HCT116 (cell line): ENCODE measurements around the gene PTPN23.

Source experiments
- CEBPB ChIP-seq: IDR thresholded peaks from 2 replicates; pipeline ENCODE4 v1.6.1; 2012; ENCODE audit warnings: low read depth
- CTCF ChIP-seq, 3 experiments: fragments of 200-600 bp in 1 of 3; sonication (generic) in 1 of 3; IDR thresholded peaks in 2 of 3; conservative IDR thresholded peaks in 1 of 3; 2 replicates each; pipeline ENCODE4 v1.5.1; 2012 to 2017; ENCODE audit warnings: low read depth in 2 of 3, low read length in 2 of 3, antibody characterized with exemption in 1 of 3, borderline replicate concordance in 1 of 3, control low read depth in 1 of 3, mild to moderate bottlenecking in 1 of 3, mixed read lengths in 1 of 3, mixed run types in 1 of 3, moderate library complexity in 1 of 3; ENCODE audit not compliant: insufficient read depth in 1 of 3
- EZH2 ChIP-seq: fragments of 200-600 bp; sonication (generic); IDR thresholded peaks from 2 replicates; pipeline ENCODE4 v1.6.1; 2017; ENCODE audit warnings: antibody characterized with exemption, mixed run types
- FOSL1 ChIP-seq: IDR thresholded peaks from 2 replicates; pipeline ENCODE4 v1.6.1; 2012; ENCODE audit warnings: low read depth
- MAX ChIP-seq: IDR thresholded peaks from 2 replicates; pipeline ENCODE4 v1.6.1; 2012
- POLR2A ChIP-seq: IDR thresholded peaks from 2 replicates; pipeline ENCODE4 v1.7.0; 2011; ENCODE audit warnings: borderline replicate concordance; ENCODE audit not compliant: insufficient read depth, insufficient read length; ENCODE audit errors: extremely low read depth
- POLR2AphosphoS5 ChIP-seq: IDR thresholded peaks from 2 replicates; pipeline ENCODE4 v1.6.1; 2011; ENCODE audit warnings: mild to moderate bottlenecking, low read depth, low read length, moderate library complexity
- RAD21 ChIP-seq: IDR thresholded peaks from 2 replicates; pipeline ENCODE4 v1.6.1; 2012; ENCODE audit warnings: low read depth, mild to moderate bottlenecking
- REST ChIP-seq: IDR thresholded peaks from 2 replicates; pipeline ENCODE4 v1.6.1; 2012; ENCODE audit warnings: low read depth
- SIN3A ChIP-seq: IDR thresholded peaks from 2 replicates; pipeline ENCODE4 v1.6.1; 2012; ENCODE audit warnings: low read depth
- SP1 ChIP-seq: IDR thresholded peaks from 2 replicates; pipeline ENCODE4 v1.6.1; 2012; ENCODE audit warnings: low read depth
- SRF ChIP-seq: IDR thresholded peaks from 2 replicates; pipeline ENCODE4 v1.6.1; 2012; ENCODE audit warnings: low read depth
- ZFX ChIP-seq: fragments of 450-650 bp; IDR thresholded peaks from 2 replicates; pipeline ENCODE4 v1.6.1; 2017
- ZNF274 ChIP-seq: fragments of 200-500 bp; sonication (Bioruptor generic); IDR thresholded peaks from 2 replicates; pipeline ENCODE4 v1.6.1; 2014; ENCODE audit warnings: mild to moderate bottlenecking, low read depth, low read length, inconsistent platforms

- TF ChIP-seq RAD21 (no peak), CTCF (IDR thresholded peaks at IDR 0.05 in 2 of 3, conservative IDR thresholded peaks at IDR 0.05 in 1 of 3; ENCODE audit: borderline replicate concordance in 1 of 3, insufficient read depth in 1 of 3, low read depth in 2 of 3, low read length in 2 of 3) (no peak), SIN3A (no peak), EZH2 (no peak), REST (no peak), POLR2A (no peak), POLR2AphosphoS5 (no peak), SP1 (no peak), MAX (no peak), SRF (no peak), ZFX (no peak), FOSL1 (no peak), CEBPB (no peak), ZNF274 (no peak)
These were observed 25.3 kb downstream of the PTPN23 start for GRCh38 chr3:47405820-47406761.
